NCI-H128 (cell line): ENCODE results near the gene RPTOR.
"Not testable (repeated sequence)": the region's sequence is repeated elsewhere in the genome, so short reads cannot be mapped to it uniquely, and the experiment has no call there.

Experiments
- DNase-seq: peaks from one replicate; lab custom pipeline; 2025; ENCODE audit not compliant: unreplicated experiment; lab: John Stamatoyannopoulos, UW

RPTOR gene

DNA sequence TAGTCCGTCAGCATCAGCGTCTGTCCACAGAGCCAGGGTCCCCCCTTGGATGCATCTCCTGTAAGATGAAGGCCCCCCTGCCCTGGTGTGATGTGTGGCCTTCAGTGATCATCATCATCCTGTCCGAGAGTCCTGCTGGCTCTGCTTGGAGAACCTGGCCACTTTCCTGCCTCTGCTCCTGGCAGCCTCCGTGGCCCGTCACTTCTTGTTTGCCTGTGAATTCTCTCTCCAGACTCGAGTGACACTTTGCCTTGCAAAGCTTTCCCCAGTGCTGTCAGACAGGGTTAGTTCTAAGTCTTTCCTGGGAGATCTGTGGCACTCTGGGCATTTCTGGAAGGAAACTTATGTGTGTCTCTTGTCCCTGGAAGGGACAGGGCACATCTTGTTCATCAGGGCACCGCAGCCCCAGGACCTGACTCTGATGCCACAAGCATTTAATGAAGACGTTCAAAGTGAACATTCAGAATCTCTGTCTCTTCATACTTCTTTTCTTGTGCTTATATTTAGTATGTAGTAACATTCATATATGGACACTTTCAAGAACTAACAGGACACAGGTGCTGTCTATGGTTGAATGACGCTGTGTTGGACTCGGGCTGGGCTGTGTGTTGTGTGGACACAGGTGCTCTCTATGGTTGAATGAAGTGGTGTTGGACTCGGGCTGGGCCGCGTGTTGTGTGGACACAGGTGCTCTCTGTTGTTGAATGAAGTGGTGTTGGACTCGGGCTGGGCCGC lies 68.5 kb downstream of the RPTOR start:
- DNase-seq = no peak

- DNase-seq = no peak
These were observed 69.1 kb downstream of the RPTOR start for GRCh38 chr17:80613732-80614071.

- DNase-seq = no peak
These were observed 69.9 kb downstream of the RPTOR start for GRCh38 chr17:80614332-80615047.

- DNase-seq = no peak
These were observed 70.7 kb downstream of the RPTOR start for GRCh38 chr17:80615376-80615775.

DNA sequence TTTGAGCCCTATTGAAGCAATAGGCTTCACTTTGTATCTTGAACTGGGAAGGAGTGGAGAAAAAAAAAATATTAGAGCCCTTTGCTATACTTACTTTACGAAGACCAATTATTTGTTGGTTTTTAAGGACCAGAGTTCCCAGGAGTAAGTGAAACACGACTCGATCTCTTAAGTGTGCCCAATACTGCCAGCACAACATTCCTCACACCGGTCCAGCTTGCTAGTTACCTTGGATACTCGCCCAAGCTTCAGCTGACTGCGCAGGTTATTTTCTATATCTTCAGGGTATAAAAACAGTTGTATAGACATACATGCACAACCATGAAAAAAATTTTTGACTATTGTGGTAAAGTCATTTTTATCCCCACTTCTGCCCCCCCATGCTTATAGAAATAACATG lies 72.1 kb downstream of the RPTOR start:
- no peak for DNase-seq

GRCh38 chr17:80618304-80618703 lies 73.7 kb downstream of the RPTOR start:
- DNase-seq = no peak

- DNase-seq = no peak
These were observed 75.0 kb downstream of the RPTOR start for GRCh38 chr17:80619535-80620235.

GRCh38 chr17:80621335-80621996 lies 76.8 kb downstream of the RPTOR start:
- no peak for DNase-seq

GRCh38 chr17:80621997-80622357 lies 77.3 kb downstream of the RPTOR start:
- no peak for DNase-seq

DNA sequence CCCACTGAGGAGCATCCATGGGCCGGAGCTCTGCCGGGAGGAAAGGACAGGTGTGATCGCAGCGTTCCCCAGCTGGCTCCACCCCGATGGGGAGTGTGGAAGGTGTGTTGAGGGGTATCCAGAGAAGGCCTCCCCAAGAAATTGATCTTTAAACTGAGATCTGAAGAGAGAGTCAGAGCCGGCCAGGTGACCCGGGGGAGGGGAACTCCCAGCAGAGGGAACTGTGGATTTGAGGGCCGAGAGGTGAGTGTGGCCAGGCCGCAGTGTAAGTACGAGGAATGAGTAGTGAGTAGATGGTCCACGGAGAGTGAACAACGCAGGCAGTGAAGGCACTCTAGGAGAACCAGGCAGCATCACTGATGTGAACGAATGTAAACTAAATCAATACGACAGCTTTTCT lies 80.2 kb downstream of the RPTOR start:
- DNase-seq = no peak

DNA sequence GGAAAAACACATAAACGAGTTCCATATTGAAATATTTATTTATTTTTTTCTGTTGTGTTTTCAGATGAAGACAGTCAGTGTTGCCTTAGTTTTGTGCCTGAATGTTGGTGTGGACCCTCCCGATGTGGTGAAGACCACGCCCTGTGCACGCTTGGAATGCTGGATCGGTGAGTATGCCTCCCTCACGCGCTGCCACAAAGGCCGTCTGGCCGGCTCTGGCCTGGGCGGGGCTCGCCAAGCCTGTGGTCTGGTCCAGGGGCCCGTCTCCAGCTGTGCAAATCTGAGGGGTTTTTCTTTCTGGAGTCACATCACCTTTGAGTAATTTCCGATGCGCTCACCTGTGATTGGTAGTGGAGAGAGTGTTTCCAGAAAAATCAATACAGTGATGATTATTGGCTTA lies 81.0 kb downstream of the RPTOR start:
- no peak for DNase-seq

- not testable (repeated sequence) for DNase-seq
These were observed 84.2 kb downstream of the RPTOR start for GRCh38 chr17:80628881-80629280.

GRCh38 chr17:80629298-80630028 lies 84.8 kb downstream of the RPTOR start:
- DNase-seq = no peak

- no peak for DNase-seq
These were observed 86.0 kb downstream of the RPTOR start for GRCh38 chr17:80630560-80631120.

GRCh38 chr17:80631142-80632045 lies 86.8 kb downstream of the RPTOR start:
- DNase-seq = no peak

DNA sequence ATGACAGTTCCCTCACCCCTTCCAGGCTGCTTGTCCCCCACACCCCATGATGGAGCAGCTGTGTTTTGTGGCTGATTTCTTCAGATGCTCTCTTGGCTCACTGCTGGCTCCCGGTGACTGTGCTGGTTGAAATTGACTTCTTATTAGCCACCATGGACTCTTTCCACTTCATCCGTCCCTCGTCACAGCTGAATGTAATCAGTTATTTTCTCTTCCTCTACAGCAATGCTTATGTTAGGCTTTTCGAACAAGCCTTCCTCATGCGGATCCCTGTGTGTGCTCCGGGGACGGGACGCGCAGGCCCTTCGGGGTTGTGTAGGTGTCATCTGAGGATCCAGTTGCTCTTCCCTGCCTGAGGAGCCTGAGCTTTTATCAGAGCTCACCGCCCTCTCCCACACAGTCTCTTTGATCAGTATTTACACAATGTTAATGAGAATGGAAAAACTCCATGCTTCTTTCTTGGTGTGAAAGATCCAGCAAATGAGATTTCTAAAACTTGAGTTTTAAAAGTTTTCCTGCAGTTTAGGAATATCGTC lies 87.5 kb downstream of the RPTOR start:
- no peak for DNase-seq

GRCh38 chr17:80633207-80633606 lies 88.6 kb downstream of the RPTOR start:
- DNase-seq = no peak

GRCh38 chr17:80633994-80634566 lies 89.4 kb downstream of the RPTOR start:
- DNase-seq = no peak
